Stimulated activated naive CD4-positive, alpha-beta T cell (primary cell): ENCODE results near the gene TMEM187.

Experiments used
- DNase-seq, 6 experiments: peaks; one replicate each; lab custom pipeline; 2025; lab: John Stamatoyannopoulos, UW

The TMEM187 gene

DNA sequence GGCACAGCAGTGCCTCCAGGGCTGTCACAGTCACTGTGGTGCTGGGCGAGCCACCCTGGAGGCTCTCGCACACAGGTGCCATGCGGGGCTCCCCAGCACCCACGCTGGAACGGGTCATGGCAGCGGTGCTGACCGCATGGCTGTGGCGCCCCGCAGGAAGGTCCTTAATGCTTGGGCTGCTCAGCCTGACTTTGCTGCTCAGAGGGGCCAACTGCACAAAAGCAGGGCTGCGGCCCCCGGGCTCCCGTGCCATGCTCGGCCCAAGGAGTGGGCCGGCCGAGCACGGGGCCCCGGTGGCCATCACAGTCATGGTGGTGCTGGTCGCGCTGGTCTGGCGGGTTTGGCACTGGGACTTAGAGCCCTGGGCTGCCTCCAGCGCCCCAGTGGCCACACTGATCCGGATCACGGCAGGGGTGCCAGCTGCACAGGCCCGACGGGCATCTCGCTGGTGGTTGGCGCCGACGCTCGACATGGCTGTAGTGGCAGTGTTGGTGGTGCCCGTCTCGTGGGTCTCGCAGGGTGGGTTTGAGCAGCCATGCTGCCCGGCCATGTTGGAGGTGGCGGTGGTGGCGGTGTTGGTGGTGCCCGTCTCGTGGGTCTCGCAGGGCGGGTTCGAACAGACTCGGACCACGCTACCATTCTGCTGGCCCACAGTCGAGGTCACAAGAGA, 17.9 kb upstream of the TMEM187 start:
- no peak for DNase-seq

- DNase-seq, result no peak
These were observed 17.3 kb upstream of the TMEM187 start for GRCh38 chrX:153955228-153955732.

GRCh38 chrX:153956044-153956907, 16.3 kb upstream of the TMEM187 start:
- no peak for DNase-seq

- DNase-seq, result no peak
These were observed 15.3 kb upstream of the TMEM187 start for GRCh38 chrX:153957224-153957623.

- no peak for DNase-seq
These were observed 13.9 kb upstream of the TMEM187 start for GRCh38 chrX:153958605-153959004.

- DNase-seq, result no peak
These were observed 12.9 kb upstream of the TMEM187 start for GRCh38 chrX:153959649-153960048.

DNA sequence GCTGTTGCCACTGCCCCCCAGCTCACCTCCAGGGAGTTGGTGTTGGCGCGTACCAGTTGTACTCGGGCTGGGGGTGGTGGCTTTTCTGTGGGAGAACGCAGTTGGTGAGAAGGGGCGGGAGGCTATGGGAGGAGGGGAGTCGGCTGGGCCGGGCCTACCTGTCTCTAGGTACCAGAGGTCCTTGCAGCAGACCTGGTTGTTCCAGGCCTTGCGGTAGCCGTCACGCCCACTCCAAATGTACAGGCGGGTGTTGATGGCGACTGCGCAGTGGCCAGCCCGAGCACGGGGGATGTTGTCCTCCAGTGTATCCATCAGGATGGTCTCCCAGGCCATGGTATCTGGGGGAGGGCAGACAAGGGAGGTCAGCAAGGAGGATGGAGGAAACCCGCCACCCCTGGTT, 12.5 kb upstream of the TMEM187 start:
- no peak for DNase-seq

DNA sequence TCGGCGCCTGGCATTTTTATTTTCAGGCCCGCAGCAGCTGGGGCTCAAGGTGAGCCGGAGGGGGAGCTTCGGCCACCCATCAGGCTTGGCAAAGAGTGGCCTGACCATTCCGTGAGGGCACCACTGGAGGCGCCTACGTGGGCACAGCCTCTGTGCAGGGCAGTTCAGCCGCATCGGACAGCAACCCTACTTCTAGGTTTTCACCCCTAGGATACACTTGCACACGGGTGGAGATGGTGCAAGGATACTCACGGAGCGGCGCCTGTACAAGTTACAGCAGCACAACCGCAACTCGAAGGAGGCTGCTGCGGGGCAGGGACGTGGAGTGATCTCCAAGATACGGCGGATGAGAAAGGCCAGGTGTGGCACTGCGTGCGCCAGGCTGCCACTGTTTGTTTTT, 11.8 kb upstream of the TMEM187 start:
- DNase-seq, result no peak

- DNase-seq, result no peak
These were observed 11.3 kb upstream of the TMEM187 start for GRCh38 chrX:153961292-153961691.

GRCh38 chrX:153963546-153963945, 9.0 kb upstream of the TMEM187 start:
- DNase-seq, result no peak

- DNase-seq, result no peak
These were observed 8.4 kb upstream of the TMEM187 start for GRCh38 chrX:153964105-153964504.

DNA sequence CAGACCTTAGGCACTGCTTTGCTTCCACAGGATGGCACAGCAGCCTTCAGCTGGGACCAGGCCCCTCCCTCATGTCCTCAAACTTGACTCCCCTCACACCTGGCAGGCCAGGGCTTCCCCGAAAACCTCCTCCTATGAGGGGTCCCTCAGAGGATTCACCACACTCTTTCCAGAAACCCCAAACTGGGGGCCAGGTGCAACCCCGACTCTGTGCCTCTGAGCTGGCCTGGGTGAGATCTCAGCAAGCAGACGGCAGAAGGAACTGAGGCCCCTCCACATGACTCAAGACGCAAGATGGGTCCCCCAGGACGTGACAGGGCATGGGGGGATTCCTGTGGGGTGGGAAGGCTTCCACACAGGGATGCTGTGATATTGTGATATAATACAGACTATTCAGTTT, 7.1 kb upstream of the TMEM187 start:
- DNase-seq, result no peak

GRCh38 chrX:153966283-153966688, 6.3 kb upstream of the TMEM187 start:
- DNase-seq, result no peak

DNA sequence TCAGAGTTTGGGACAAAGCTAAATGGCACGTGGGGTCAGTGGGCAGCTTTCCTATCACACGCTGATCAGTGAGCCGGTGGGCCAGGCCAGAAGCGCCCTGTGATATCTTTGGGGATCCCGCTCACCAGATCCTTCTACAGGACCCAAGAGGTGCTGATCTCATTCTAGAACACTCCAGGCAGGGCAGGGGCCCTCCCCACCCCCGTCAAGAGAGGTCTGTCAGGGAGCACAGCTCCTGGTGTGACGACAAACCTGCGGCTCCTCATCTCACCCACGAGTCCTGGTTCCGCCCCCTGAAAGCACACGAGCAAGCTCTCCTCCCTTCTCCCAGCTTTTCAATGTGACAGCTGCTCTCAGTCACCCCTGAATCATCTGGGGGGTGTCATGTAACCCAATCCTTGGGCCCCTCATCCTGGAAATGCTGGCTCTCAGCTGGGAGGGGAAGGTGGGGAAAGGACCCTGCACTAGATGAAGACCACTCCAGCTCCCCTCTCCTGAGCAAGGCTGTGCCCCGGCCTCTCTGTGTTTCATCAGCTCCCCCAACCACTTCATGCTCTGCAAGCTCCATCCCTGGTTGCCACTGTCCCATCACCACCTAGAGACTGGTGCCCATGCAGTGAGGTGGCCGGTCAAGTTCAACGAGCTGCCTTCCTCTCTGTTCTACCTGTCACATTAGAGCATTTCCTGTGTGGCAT, 5.6 kb upstream of the TMEM187 start:
- no peak for DNase-seq

DNA sequence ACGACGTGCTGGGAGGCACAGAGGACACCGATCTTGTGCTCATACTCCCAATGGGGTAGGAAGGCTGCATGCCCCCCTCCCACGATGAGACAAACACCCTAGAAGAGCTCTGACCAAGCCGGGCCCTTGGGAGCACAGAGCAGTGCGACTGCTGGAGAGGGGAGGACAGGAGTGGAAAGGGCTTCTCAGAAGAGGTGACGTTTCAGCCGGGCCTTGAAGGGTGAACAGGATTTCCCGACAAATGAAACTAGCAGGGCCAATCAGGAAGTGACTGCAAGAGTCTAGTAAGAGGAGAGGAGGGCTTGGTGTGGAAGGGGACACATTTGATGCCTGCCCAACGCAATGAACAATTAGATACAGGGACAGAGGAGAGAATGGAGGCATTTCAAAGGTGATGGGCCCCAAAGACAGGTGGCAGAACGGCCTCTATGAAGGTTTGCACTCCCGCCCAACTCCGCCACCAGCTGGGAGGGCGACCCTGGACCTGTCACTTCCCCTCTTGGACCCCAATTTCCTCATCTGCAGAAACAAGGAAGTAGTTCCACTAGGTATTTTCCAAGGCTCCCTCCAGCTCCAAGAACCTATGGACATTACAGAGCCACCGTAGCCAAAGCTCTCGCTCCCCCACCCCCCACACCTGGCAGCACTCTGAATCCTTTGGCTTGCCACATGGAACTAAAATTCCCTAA, 4.9 kb upstream of the TMEM187 start:
- peak in 5 of 6 experiments; percentile 20 to 51 (median 35) for DNase-seq

GRCh38 chrX:153968255-153968654, 4.3 kb upstream of the TMEM187 start:
- DNase-seq, result no peak

GRCh38 chrX:153968754-153969124, 3.8 kb upstream of the TMEM187 start:
- DNase-seq, result peak; percentile 24 to 54 (median 36)

- peak in 2 of 6 experiments; percentile 17 to 48 for DNase-seq
These were observed 3.2 kb upstream of the TMEM187 start for GRCh38 chrX:153969125-153969903.

DNA sequence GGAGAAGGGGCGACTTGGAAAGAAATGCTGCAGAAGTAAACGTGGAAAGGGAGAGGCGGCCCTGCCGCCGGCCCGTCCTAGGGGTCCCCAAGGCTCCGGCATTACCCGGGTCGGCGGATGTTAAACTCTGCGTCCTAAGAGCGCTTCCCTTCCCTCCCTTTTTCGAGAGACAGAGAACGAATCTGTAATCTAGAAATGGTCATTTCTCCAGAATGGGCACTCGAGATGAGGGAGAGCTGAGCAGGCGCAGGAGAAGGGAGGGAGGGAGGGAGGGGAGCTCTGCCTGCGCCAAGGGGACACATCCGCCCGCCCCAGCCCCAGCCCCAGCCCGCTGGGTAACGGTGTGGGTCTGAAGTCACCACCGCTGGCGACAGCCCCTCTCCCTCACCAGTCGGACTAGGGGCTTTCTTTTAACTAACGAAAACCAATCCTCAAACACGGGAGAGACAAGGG, 2.6 kb upstream of the TMEM187 start:
- DNase-seq, result peak in 2 of 6 experiments; percentile 37 to 48

DNA sequence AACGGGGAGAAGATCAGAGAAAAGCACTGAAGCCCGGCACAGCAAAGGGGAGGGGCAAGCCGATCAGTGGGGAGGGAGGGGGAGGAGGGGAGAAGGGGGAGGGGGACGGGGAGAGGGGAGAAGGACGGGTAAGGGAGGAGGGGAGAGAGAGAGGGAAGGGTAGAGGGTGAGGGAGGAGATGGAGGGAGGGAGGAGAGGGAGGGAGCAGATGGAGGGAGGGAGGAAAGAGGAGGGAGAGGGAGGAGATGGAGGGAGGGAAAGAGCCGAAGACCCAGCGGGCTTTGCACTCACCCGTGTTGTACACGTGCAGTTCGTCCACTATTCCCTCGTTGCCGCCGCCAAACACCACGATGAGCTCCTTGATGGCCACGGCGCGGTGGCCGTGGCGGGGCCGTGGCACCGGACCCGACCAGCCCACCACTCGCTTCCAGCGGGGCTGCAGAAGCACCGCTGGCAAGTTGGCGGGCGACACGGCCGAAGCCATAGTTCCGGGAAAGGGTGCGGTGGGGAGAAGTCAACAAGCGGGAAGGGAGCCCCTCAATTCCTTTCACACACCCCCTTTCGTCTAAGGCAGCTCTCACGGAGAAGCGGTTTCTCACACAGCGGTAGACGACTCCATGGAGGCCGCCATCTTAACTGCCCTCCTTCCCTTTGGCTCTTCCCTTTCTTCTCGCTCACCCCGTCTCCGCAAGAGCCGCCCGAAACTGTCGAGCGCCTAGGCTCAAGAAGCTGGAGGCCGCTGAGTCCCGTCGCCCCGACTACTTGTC, 2.0 kb upstream of the TMEM187 start:
- DNase-seq, result peak in 2 of 6 experiments; percentile 37 to 94
